ENCODE measurements around the gene DNAJC27.

The DNAJC27 gene

GRCh38 chr2:24939353-24939752 lies 32.4 kb downstream of the DNAJC27 start:
- no peak overlapping the region for H3K4me3 ChIP-seq (ENCODE audit: low read depth, low read length)
- no peak for DNase-seq (ENCODE audit: low read depth)
- TF ChIP-seq, protein P1, sequence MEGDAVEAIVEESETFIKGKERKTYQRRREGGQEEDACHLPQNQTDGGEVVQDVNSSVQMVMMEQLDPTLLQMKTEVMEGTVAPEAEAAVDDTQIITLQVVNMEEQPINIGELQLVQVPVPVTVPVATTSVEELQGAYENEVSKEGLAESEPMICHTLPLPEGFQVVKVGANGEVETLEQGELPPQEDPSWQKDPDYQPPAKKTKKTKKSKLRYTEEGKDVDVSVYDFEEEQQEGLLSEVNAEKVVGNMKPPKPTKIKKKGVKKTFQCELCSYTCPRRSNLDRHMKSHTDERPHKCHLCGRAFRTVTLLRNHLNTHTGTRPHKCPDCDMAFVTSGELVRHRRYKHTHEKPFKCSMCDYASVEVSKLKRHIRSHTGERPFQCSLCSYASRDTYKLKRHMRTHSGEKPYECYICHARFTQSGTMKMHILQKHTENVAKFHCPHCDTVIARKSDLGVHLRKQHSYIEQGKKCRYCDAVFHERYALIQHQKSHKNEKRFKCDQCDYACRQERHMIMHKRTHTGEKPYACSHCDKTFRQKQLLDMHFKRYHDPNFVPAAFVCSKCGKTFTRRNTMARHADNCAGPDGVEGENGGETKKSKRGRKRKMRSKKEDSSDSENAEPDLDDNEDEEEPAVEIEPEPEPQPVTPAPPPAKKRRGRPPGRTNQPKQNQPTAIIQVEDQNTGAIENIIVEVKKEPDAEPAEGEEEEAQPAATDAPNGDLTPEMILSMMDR (IDR thresholded peaks at IDR 0.05; ENCODE audit: low read depth, low read length, missing control alignments) = no peak

DNA sequence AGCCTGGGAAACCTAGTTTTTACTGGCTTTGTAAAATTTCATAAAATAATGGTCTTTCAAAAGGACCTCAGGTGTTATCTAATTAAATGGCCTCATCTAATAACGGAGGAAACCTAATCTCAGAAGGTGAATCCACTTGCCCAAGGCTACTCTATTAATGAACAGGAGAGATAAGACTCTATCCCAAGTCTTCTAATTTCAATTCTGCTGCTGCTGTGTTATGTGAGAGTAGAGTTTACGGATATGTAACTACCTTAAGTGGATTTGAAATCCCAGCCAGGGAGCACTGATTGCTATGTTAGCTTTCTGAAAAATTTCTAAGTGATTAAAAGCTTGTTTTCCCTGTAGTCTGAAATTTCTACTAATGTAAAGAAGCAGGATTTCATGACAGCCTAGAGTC lies 34.5 kb downstream of the DNAJC27 start:
- TF ChIP-seq, protein P1 (IDR thresholded peaks at IDR 0.05; ENCODE audit: low read depth, low read length, missing control alignments) = no peak
- DNase-seq (ENCODE audit: low read depth) = no peak
- no peak overlapping the region for H3K4me3 ChIP-seq (ENCODE audit: low read depth, low read length)

GRCh38 chr2:24935145-24935544 lies 36.6 kb downstream of the DNAJC27 start:
- no peak for DNase-seq (ENCODE audit: low read depth)
- TF ChIP-seq, protein P1 (IDR thresholded peaks at IDR 0.05; ENCODE audit: low read depth, low read length, missing control alignments) = no peak
- H3K4me3 ChIP-seq (ENCODE audit: low read depth, low read length) = no peak overlapping the region

DNA sequence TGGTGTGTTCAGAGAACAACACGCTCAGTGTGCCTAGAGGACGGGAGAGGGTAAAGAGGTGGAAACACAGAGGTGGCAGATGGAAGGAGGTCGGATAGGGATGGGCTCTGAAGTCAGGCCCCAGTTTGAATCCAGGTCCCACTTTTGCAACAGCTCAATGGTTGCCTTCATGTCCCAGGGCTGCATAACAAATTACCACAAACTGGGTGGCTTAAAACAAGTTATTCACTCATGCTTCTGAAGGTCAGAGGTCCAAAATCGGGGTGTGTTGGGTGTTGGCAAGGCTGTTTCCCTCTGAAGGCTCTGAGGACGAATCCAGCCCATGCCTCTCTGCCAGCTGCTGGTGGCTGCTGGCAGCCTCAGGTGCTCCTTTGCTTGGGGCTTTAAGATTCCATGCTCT lies 39.0 kb downstream of the DNAJC27 start:
- H3K4me3 ChIP-seq (ENCODE audit: low read depth, low read length) = no peak overlapping the region
- TF ChIP-seq, protein P1 (IDR thresholded peaks at IDR 0.05; ENCODE audit: low read depth, low read length, missing control alignments) = no peak
- DNase-seq (ENCODE audit: low read depth) = no peak

GRCh38 chr2:24930768-24931167 lies 41.0 kb downstream of the DNAJC27 start:
- TF ChIP-seq, protein P1 (IDR thresholded peaks at IDR 0.05; ENCODE audit: low read depth, low read length, missing control alignments) = no peak
- no peak overlapping the region for H3K4me3 ChIP-seq (ENCODE audit: low read depth, low read length)
- peak; percentile 51 for DNase-seq (ENCODE audit: low read depth)

- TF ChIP-seq, protein P1 (IDR thresholded peaks at IDR 0.05; ENCODE audit: low read depth, low read length, missing control alignments) = no peak
Observed at GRCh38 chr2:24929230-24929629, 42.5 kb downstream of the DNAJC27 start.

GRCh38 chr2:24928036-24928435 lies 43.7 kb downstream of the DNAJC27 start:
- TF ChIP-seq, protein P1 (IDR thresholded peaks at IDR 0.05; ENCODE audit: low read depth, low read length, missing control alignments) = no peak
- DNase-seq (ENCODE audit: low read depth) = no peak
- no peak overlapping the region for H3K4me3 ChIP-seq (ENCODE audit: low read depth, low read length)

More at GRCh38 chr2:24929230-24929629, 42.5 kb downstream of the DNAJC27 start:
- no peak for DNase-seq (ENCODE audit: low read depth)
- H3K4me3 ChIP-seq (ENCODE audit: low read depth, low read length) = no peak overlapping the region
